ENCODE measurements around the gene MOV10. TPM values are rescaled to one million over a fixed set of nuclear protein-coding genes. Genes with fewer than 3 reads are reported as not detected.

Gene MOV10
- total and polyA plus RNA-seq, 2 of the 13 experiments (the other 11 are each of a cell fraction or from before 2014, with no cell fraction given), result 56.4 to 58.2 TPM

DNA sequence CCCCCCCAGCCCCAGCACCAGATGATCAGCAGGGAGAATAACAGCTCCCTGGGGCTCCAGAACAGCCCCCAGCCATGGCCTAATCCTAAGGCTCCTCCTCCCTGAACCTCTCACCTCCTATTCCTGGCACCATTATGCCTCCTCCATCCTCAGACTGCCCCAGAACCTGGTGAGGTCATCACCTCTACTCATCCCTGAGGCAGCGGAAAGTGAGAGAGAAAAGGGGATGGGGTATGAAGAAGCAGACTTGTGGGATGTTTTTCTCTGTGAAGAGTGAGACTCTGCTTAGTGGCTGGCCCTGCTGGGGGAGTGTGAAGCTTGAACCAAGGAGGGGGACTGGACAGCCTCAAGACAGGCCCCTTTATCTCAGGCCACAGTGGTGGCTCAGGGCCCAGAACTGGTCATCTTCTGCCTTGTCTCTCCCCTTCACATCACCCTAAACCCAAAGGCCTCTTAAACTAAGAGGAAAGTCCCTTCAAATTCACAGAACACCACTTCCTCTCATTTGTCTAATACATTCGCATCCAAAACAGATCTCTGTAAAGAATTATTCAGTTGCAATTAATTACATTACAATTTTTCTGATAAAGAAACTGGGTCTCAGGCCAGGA lies 42.9 kb downstream of the MOV10 start:
- TF ChIP-seq ZNF354B (CRISPR knock-in tag; IDR thresholded peaks at IDR 0.05) (no peak), FOXK1 (CRISPR knock-in tag; IDR thresholded peaks at IDR 0.05; ENCODE audit: borderline replicate concordance, low read depth) (no peak), PRMT3 (CRISPR knock-in tag; IDR thresholded peaks at IDR 0.05; ENCODE audit: borderline replicate concordance, low read depth) (no peak)
- TF ChIP-seq, protein P1, sequence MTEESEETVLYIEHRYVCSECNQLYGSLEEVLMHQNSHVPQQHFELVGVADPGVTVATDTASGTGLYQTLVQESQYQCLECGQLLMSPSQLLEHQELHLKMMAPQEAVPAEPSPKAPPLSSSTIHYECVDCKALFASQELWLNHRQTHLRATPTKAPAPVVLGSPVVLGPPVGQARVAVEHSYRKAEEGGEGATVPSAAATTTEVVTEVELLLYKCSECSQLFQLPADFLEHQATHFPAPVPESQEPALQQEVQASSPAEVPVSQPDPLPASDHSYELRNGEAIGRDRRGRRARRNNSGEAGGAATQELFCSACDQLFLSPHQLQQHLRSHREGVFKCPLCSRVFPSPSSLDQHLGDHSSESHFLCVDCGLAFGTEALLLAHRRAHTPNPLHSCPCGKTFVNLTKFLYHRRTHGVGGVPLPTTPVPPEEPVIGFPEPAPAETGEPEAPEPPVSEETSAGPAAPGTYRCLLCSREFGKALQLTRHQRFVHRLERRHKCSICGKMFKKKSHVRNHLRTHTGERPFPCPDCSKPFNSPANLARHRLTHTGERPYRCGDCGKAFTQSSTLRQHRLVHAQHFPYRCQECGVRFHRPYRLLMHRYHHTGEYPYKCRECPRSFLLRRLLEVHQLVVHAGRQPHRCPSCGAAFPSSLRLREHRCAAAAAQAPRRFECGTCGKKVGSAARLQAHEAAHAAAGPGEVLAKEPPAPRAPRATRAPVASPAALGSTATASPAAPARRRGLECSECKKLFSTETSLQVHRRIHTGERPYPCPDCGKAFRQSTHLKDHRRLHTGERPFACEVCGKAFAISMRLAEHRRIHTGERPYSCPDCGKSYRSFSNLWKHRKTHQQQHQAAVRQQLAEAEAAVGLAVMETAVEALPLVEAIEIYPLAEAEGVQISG (CRISPR knock-in tag; IDR thresholded peaks at IDR 0.05), result no peak
- TF ChIP-seq, protein P2, sequence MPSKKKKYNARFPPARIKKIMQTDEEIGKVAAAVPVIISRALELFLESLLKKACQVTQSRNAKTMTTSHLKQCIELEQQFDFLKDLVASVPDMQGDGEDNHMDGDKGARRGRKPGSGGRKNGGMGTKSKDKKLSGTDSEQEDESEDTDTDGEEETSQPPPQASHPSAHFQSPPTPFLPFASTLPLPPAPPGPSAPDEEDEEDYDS (CRISPR knock-in tag; IDR thresholded peaks at IDR 0.05), result no peak
- TF ChIP-seq, protein P3, sequence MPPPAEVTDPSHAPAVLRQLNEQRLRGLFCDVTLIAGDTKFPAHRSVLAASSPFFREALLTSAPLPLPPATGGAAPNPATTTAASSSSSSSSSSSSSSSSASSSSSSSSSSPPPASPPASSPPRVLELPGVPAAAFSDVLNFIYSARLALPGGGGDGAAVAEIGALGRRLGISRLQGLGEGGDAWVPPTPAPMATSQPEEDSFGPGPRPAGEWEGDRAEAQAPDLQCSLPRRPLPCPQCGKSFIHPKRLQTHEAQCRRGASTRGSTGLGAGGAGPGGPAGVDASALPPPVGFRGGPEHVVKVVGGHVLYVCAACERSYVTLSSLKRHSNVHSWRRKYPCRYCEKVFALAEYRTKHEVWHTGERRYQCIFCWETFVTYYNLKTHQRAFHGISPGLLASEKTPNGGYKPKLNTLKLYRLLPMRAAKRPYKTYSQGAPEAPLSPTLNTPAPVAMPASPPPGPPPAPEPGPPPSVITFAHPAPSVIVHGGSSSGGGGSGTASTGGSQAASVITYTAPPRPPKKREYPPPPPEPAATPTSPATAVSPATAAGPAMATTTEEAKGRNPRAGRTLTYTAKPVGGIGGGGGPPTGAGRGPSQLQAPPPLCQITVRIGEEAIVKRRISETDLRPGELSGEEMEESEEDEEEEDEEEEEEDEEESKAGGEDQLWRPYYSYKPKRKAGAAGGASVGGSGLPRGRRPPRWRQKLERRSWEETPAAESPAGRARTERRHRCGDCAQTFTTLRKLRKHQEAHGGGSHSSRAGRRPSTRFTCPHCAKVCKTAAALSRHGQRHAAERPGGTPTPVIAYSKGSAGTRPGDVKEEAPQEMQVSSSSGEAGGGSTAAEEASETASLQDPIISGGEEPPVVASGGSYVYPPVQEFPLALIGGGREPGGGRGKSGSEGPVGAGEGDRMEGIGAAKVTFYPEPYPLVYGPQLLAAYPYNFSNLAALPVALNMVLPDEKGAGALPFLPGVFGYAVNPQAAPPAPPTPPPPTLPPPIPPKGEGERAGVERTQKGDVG (CRISPR knock-in tag; IDR thresholded peaks at IDR 0.05; ENCODE audit: borderline replicate concordance), result no peak
- TF ChIP-seq, protein P4, sequence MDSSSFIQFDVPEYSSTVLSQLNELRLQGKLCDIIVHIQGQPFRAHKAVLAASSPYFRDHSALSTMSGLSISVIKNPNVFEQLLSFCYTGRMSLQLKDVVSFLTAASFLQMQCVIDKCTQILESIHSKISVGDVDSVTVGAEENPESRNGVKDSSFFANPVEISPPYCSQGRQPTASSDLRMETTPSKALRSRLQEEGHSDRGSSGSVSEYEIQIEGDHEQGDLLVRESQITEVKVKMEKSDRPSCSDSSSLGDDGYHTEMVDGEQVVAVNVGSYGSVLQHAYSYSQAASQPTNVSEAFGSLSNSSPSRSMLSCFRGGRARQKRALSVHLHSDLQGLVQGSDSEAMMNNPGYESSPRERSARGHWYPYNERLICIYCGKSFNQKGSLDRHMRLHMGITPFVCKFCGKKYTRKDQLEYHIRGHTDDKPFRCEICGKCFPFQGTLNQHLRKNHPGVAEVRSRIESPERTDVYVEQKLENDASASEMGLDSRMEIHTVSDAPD (CRISPR knock-in tag; IDR thresholded peaks at IDR 0.05), result no peak
- POLR2A ChIA-PET, result no interaction called here
- no peak overlapping the region for H3K27ac ChIP-seq (ENCODE audit: extremely low read length, insufficient read depth, low read length)

More for the DNA sequence above, 42.9 kb downstream of the MOV10 start:
- in situ Hi-C loops (cut with HindIII; ENCODE audit: extremely low pct_ligation_motif_present, low pct_unique_long_range_greater_than_20kb) (loop anchor here (5.0 to 25.0 kb wide), 2 partner anchors 90 to 320 kb away; no protein-coding TSS in a partner anchor), intact Hi-C loops (cut with micrococcal nuclease; ENCODE audit: unreplicated experiment) (loop anchor here (2.0 to 5.0 kb wide), 3 partner anchors 163 to 325 kb away; partner anchors contain the start of gene SLC16A1)
- peaks cover 5% of the 10 kb centered on the region; the same call in 1 of the 2 replicates for H4K20me1 ChIP-seq (ENCODE audit: insufficient read depth, low read length)
- no peaks in the 10 kb centered on the region for H3K36me3 ChIP-seq (replicated peaks in 1 of 2; ENCODE audit: control insufficient read depth in 1 of 2, insufficient read depth in 2 of 2, low read length in 2 of 2)
- CTCF ChIA-PET (ENCODE audit: low intra/inter-chr PET ratio, low total read pairs), result interaction anchor here (1.9 kb wide), 1 partner anchor 86 kb away, joined by 37 read pairs; no protein-coding TSS in a partner anchor
- DNase-seq (ENCODE audit: low spot score) (no peak), ATAC-seq (no peak), FAIRE-seq (no peak)
- H3K4me2 ChIP-seq (ENCODE audit: low read depth, low read length), result no peak overlapping the region
- BruUV-seq (replicated peaks), result no TSS peak
- H3K9ac ChIP-seq (ENCODE audit: insufficient read depth, low read depth, low read length), result no peak overlapping the region
- H3K4me3 ChIP-seq (replicated peaks in 1 of 3; ENCODE audit: insufficient read depth in 1 of 3, low read depth in 2 of 3, low read length in 3 of 3), result no peak overlapping the region
- no peaks in the 10 kb centered on the region for H3K9me3 ChIP-seq (ENCODE audit: low read length)
- peaks cover 39% of the 10 kb centered on the region for H3K4me1 ChIP-seq (ENCODE audit: insufficient read depth, low read length)
- no peak overlapping the region for H2AFZ ChIP-seq (ENCODE audit: low read length)
- WGBS (ENCODE audit: low lambda C conversion rate), result 23% methylated on average over 2 of the region's 2 CpGs
- H3K27me3 ChIP-seq (ENCODE audit: control insufficient read depth in 1 of 2, insufficient read depth in 2 of 2, low read length in 2 of 2), result peaks cover 9 to 56% of the 10 kb centered on the region in 2 experiments
- no peaks in the 10 kb centered on the region for H3K79me2 ChIP-seq (ENCODE audit: insufficient read depth, low read length)
